Chondrocyte (in vitro differentiated cells): ENCODE measurements around the gene SPNS3. TPM values are rescaled to one million over a fixed set of nuclear protein-coding genes. Genes with fewer than 3 reads are reported as not detected.

Experiments used
- DNase-seq: peaks from one replicate; pipeline ENCODE4 v3.0.0; 2021; ENCODE audit warnings: mixed read lengths, low spot score
- H3K27ac Mint-ChIP-seq: one replicate; pipeline ENCODE4 v1.8.0; 2021; ENCODE audit warnings: mild to moderate bottlenecking, moderate library complexity, mixed read lengths; ENCODE audit not compliant: unreplicated experiment
- H3K27me3 Mint-ChIP-seq: 2 replicates; pipeline ENCODE4 v1.8.0; 2021; ENCODE audit warnings: low read depth, mixed read lengths
- H3K36me3 Mint-ChIP-seq: 2 replicates; pipeline ENCODE4 v1.8.0; 2021; ENCODE audit warnings: low read depth, mixed read lengths
- H3K4me1 Mint-ChIP-seq: 2 replicates; pipeline ENCODE4 v1.8.0; 2021; ENCODE audit warnings: low read depth, mild to moderate bottlenecking, mixed read lengths
- H3K4me3 Mint-ChIP-seq: one replicate; pipeline ENCODE4 v1.8.0; 2021; ENCODE audit warnings: mild to moderate bottlenecking, moderate library complexity, mixed read lengths; ENCODE audit not compliant: unreplicated experiment
- H3K9me3 Mint-ChIP-seq: 2 replicates; pipeline ENCODE4 v1.8.0; 2021; ENCODE audit warnings: low read depth, mixed read lengths
- CTCF ChIP-seq: fragments of 200-600 bp; sonication (generic); IDR thresholded peaks from 2 replicates; pipeline ENCODE4 v1.5.0; 2021; ENCODE audit warnings: antibody characterized with exemption, mild to moderate bottlenecking, moderate library complexity
- total RNA-seq: library from RNA; stranded (reverse); gene quantifications from 3 replicates; pipeline ENCODE4 v1.2.1, GENCODE V29; 2021

SPNS3 gene
- total RNA-seq, 1 donor from 2014 or later = not detected

GRCh38 chr17:4479340-4479981, 45.7 kb downstream of the SPNS3 start:
- no peak for DNase-seq
- TF ChIP-seq CTCF = no peak
- no peak overlapping the region for H3K27ac Mint-ChIP-seq

GRCh38 chr17:4479982-4480751, 46.4 kb downstream of the SPNS3 start:
- Mint-ChIP-seq H3K4me3 (no peak overlapping the region), H3K27ac (no peak overlapping the region), H3K27me3 (peaks cover 6% of the 10 kb centered on the region), H3K36me3 (no peaks in the 10 kb centered on the region), H3K9me3 (no peaks in the 10 kb centered on the region), H3K4me1 (peaks cover 13% of the 10 kb centered on the region)
- no peak for TF ChIP-seq CTCF
- DNase-seq = no peak

More at GRCh38 chr17:4479340-4479981, 45.7 kb downstream of the SPNS3 start:
- peaks cover 5% of the 10 kb centered on the region for H3K27me3 Mint-ChIP-seq
- no peaks in the 10 kb centered on the region for H3K9me3 Mint-ChIP-seq
- peaks cover 18% of the 10 kb centered on the region for H3K4me1 Mint-ChIP-seq
- no peak overlapping the region for H3K4me3 Mint-ChIP-seq
- no peaks in the 10 kb centered on the region for H3K36me3 Mint-ChIP-seq

DNA sequence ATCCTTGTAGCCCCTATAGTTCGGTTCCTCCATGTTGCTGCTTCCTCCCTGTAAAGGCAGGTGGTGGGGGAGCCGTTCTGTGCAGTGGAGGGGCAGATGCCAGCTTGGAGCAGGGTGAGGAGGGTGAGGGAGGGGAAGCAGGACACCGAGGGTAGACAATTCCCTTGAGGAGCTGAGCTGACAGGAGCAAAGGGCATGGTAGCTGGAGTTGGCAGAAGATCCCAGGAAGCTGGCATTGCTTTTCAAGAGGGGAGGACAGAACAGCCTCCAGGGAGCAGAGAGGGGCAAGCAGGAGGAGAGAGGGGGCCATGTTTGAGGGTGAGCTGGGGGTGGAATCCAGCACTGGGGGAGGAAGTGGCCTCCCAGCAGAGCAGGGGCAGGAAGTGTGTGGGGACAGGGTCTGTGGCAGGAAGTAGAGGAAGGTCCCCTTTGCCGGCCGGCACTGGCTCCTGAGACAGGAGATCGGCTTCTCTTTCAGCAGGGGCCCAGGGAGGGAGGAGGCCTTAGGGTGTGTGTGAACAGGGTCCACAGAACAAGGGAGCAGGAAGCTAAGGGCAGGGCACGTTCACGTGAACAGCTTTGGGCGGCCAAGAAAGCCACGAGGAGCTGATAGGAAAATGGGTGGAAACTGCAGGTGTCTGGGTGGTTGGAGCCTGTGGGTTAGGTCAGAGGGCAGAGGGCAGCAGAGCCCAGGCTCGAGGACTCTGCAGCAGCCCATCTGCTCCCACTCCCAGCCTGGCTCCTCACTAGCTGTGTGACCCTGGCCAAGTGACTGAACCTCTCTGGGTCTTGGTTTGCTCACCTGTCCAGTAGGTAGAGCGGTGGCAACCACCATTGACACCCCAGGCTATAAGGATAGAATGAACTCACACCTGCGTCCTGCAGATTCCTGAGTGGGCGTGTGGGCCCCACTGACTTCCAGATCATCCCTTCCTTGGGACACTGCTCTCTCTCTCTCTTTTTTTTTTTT, 47.5 kb downstream of the SPNS3 start:
- Mint-ChIP-seq H3K36me3 (no peaks in the 10 kb centered on the region), H3K4me3 (no peak overlapping the region), H3K27me3 (peaks cover 6% of the 10 kb centered on the region), H3K9me3 (no peaks in the 10 kb centered on the region), H3K27ac (no peak overlapping the region), H3K4me1 (peaks cover 10% of the 10 kb centered on the region)
- no peak for DNase-seq
- TF ChIP-seq CTCF = no peak

DNA sequence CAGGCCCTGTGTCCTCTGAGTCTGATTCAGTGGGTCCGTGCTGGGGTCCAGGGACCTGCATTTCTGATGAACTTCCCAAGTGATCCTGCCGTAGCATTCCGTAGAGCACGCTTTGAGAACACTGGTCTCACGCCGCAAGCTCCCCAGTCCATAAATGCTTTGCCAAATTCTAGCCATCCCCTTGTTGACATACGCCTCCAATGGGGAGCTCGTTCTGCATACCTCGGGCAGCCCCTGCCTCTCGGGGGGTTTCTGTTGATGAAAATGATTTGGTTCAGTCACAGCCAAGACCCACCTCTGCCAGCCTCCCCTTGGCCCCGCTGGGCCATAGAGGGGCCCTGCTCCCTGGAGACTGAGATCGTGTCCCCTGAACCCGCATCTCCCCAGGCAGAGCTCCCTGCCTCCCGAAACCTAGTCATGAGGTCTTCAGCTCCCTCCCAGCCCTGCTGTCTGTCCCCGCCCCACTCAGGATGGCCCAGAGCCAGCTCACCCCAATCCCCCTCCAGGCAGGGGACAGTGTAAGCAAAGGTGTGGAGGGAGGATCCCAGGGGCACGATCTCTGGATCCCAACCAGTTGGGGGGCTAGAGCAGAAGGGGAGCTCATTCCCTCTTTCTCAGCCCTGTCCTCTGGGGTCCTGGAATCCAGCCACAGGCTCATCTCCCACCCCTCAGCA, 48.7 kb downstream of the SPNS3 start:
- Mint-ChIP-seq H3K36me3 (no peaks in the 10 kb centered on the region), H3K27me3 (peaks cover 6% of the 10 kb centered on the region), H3K4me3 (no peak overlapping the region), H3K9me3 (no peaks in the 10 kb centered on the region), H3K27ac (no peak overlapping the region), H3K4me1 (peaks cover 6% of the 10 kb centered on the region)
- DNase-seq = no peak
- no peak for TF ChIP-seq CTCF
